BE2C (cell line): ENCODE data around the gene RET.

Experiments used
- DNase-seq: peaks from one replicate; pipeline ENCODE4 v3.0.0-alpha.2; 2020
- H3K27me3 ChIP-seq: fragments of 250-450 bp; sonication (Bioruptor Pico); 2 replicates; pipeline ENCODE4 v1.5.1; 2020; ENCODE audit warnings: mild to moderate bottlenecking
- H3K36me3 ChIP-seq: fragments of 250-450 bp; sonication (Bioruptor Pico); 2 replicates; pipeline ENCODE4 v1.5.1; 2020; ENCODE audit warnings: mild to moderate bottlenecking
- H3K4me1 ChIP-seq: fragments of 250-450 bp; sonication (Bioruptor Pico); 2 replicates; pipeline ENCODE4 v1.5.1; 2020
- H3K4me3 ChIP-seq: 2 replicates; pipeline ENCODE4 v1.5.1; 2011; ENCODE audit warnings: low read depth, low read length
- H3K9me3 ChIP-seq: fragments of 250-450 bp; sonication (Bioruptor Pico); 2 replicates; pipeline ENCODE4 v1.5.1; 2020
- TF ChIP-seq, protein P1 (sequence below): IDR thresholded peaks from 2 replicates; pipeline ENCODE4 v1.5.1; 2012; ENCODE audit warnings: mild to moderate bottlenecking, low read depth, low read length

RET gene

GRCh38 chr10:43074409-43074808 is 2.5 kb upstream of the RET start:
- no peak for DNase-seq

DNA sequence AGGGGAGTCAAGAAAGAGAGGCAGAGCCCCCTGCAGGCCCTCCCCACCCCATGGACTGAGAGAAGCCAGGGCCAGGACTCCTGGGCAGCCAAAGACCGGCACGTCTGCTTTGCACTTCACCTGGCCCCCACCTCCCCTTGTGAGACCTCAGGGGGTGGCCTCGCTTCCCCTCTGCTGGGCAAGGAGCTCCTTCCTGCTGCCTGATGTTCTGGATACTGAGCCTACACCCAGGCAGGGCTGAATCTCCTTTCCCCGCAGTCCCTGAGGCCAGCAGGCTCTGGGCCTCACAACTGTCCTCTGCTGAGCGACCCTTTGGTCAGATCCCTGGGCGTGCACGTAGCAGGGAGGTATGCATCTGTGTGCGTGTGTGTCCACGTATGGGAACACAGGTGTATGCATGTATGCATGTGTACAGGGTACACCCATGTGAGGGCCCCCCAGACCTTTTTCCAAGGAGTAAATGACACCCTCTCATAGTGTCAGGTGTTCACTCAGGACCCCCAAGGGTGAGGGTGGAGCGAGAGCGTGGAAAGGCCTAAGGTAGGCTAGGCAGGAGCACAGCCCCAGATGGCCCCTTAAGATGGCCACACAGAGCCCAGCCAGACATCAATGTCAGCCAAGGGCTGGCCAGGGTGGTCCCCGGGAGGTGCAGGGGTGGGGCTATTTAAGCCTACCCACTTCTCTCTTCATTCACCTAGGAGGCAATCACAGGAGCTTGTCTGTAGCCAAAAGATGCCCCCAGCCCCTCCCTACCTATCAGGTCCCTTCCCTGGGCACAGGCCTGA is 1.9 kb upstream of the RET start:
- Histone ChIP-seq H3K9me3 (no peaks in the 10 kb centered on the region), H3K27me3 (no peaks in the 10 kb centered on the region), H3K4me3 (no peak overlapping the region), H3K4me1 (peaks cover 39% of the 10 kb centered on the region), H3K36me3 (peaks cover 25% of the 10 kb centered on the region)
- TF ChIP-seq, protein P1, sequence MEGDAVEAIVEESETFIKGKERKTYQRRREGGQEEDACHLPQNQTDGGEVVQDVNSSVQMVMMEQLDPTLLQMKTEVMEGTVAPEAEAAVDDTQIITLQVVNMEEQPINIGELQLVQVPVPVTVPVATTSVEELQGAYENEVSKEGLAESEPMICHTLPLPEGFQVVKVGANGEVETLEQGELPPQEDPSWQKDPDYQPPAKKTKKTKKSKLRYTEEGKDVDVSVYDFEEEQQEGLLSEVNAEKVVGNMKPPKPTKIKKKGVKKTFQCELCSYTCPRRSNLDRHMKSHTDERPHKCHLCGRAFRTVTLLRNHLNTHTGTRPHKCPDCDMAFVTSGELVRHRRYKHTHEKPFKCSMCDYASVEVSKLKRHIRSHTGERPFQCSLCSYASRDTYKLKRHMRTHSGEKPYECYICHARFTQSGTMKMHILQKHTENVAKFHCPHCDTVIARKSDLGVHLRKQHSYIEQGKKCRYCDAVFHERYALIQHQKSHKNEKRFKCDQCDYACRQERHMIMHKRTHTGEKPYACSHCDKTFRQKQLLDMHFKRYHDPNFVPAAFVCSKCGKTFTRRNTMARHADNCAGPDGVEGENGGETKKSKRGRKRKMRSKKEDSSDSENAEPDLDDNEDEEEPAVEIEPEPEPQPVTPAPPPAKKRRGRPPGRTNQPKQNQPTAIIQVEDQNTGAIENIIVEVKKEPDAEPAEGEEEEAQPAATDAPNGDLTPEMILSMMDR, result no peak
- no peak for DNase-seq

More at GRCh38 chr10:43074409-43074808, 2.5 kb upstream of the RET start:
- H3K9me3 ChIP-seq, result no peaks in the 10 kb centered on the region
- no peak overlapping the region for H3K4me3 ChIP-seq
- H3K36me3 ChIP-seq, result peaks cover 19% of the 10 kb centered on the region
- H3K27me3 ChIP-seq, result no peaks in the 10 kb centered on the region
- TF ChIP-seq, protein P1, result no peak
- H3K4me1 ChIP-seq, result peaks cover 45% of the 10 kb centered on the region

- Histone ChIP-seq H3K9me3 (no peaks in the 10 kb centered on the region), H3K27me3 (no peaks in the 10 kb centered on the region), H3K4me1 (peaks cover 33% of the 10 kb centered on the region), H3K36me3 (peaks cover 31% of the 10 kb centered on the region), H3K4me3 (peak overlapping the region; percentile 91)
- peak; percentile 79 for DNase-seq
- TF ChIP-seq, protein P1, result peak; percentile 64
These were observed 1.3 kb upstream of the RET start for GRCh38 chr10:43075612-43076003.

GRCh38 chr10:43076311-43076875 is 476 bp upstream of the RET start:
- H3K36me3 ChIP-seq, result peaks cover 37% of the 10 kb centered on the region
- peak; percentile 68 for DNase-seq
- H3K9me3 ChIP-seq, result no peaks in the 10 kb centered on the region
- peak overlapping the region; percentile 91 for H3K4me3 ChIP-seq
- no peaks in the 10 kb centered on the region for H3K27me3 ChIP-seq
- TF ChIP-seq, protein P1, result peak; percentile 16; the same call in 1 of the 2 replicates
- peaks cover 28% of the 10 kb centered on the region for H3K4me1 ChIP-seq

DNA sequence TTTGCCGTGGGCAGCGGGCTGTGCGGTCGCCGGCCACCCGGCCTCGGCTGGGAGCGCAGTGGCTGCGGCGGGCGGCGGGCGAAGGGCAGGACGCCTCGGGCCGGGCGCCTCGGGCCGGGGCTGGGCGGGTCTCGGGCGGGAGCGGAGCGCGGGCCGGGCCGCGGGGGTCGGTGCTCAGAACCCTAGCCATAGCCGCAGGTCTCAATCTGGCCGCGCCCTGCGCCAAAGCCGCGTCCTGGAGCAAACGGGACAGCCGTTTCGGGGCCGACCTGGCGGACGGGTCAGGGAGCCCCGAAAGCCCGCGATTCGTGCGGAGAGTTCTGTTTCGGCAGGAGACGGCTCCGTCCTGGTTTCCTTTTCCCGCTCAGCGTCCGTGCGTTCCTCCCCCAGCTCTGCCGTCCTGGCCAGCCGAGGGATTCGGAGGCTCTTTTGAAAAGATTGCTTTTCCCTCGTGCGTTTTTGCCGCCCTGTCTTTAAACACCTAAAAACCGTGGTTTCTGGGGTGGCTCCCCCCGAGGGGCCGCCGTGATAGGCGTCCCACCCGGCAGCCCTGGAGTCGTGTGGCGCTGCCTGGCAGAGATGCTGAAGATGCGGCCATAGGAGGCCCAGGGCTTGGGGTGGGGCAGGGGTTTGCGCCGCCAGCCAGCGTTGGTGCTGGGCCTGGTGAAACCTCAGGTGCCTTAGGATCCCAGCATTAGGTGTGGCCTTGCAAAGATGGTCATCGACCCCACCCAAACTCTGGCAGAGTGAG is 727 bp downstream of the RET start:
- no peak for DNase-seq
- peaks cover 28% of the 10 kb centered on the region for H3K4me1 ChIP-seq
- TF ChIP-seq, protein P1, result no peak
- H3K27me3 ChIP-seq, result no peaks in the 10 kb centered on the region
- no peaks in the 10 kb centered on the region for H3K9me3 ChIP-seq
- peak overlapping the region; percentile 91 for H3K4me3 ChIP-seq
- peaks cover 49% of the 10 kb centered on the region for H3K36me3 ChIP-seq
